Spleen (tissue), 7 donors: ENCODE data around the gene KRTAP4-11.

Experiments used
- CTCF ChIP-seq, 11 experiments: fragments of 200-600 bp in 7 of 11; fragments of 450-650 bp in 4 of 11; sonication (generic) in 4 of 11; IDR thresholded peaks in 8 of 11; conservative IDR thresholded peaks in 3 of 11; 1 replicate in 7 of 11; 2 replicates in 4 of 11; pipeline versions ENCODE4 v1.4.0 to v1.8.0; 2016 to 2021; ENCODE audit warnings: antibody characterized with exemption in 11 of 11, inconsistent platforms in 4 of 11, mild to moderate bottlenecking in 1 of 11
- POLR2AphosphoS5 ChIP-seq, 3 donors: sonication (generic); formaldehyde crosslinking; IDR thresholded peaks; one replicate each; pipeline ENCODE4 v1.5.1; 2017; ENCODE audit warnings: antibody characterized with exemption in 3 of 3
- donor health status: DM: no; HTN: no; CAD: no; lungs with moderate emphysema.
- donor health status: DM: no; HTN: no; CAD: no.
- donor health status: DM: no; HTN: no; CAD: no.

GRCh38 chr17:41144846-41145245, 26.7 kb upstream of the KRTAP4-11 start:
- TF ChIP-seq POLR2AphosphoS5 (IDR thresholded peaks at IDR 0.05): no peak
- TF ChIP-seq CTCF (IDR thresholded peaks at IDR 0.05 in 8 of 11, conservative IDR thresholded peaks at IDR 0.05 in 3 of 11): no peak
